ENCODE measurements around the gene KLHL17.
A peak's percentile ranks its signal among the peaks of the same experiment; 100 is the strongest.

The KLHL17 gene

GRCh38 chr1:959731-960362 lies 537 bp upstream of the KLHL17 start:
- peak overlapping the region; percentile 70; the same call in 1 of the 2 replicates for H3K4me3 ChIP-seq (ENCODE audit: low read length)
- TF ChIP-seq ZNF274 (IDR thresholded peaks at IDR 0.05; ENCODE audit: low read depth, low read length): no peak

GRCh38 chr1:961132-961669 lies 817 bp downstream of the KLHL17 start:
- TF ChIP-seq ZNF274 (IDR thresholded peaks at IDR 0.05; ENCODE audit: low read depth, low read length): no peak
- H3K4me3 ChIP-seq (ENCODE audit: low read length): peak overlapping the region; percentile 70

- no peak for TF ChIP-seq ZNF274 (IDR thresholded peaks at IDR 0.05; ENCODE audit: low read depth, low read length)
- no peak overlapping the region for H3K4me3 ChIP-seq (ENCODE audit: low read length)
These were observed 2.3 kb downstream of the KLHL17 start for GRCh38 chr1:962381-963300.

- TF ChIP-seq ZNF274 (IDR thresholded peaks at IDR 0.05; ENCODE audit: low read depth, low read length): no peak
- no peak overlapping the region for H3K4me3 ChIP-seq (ENCODE audit: low read length)
These were observed 2.9 kb downstream of the KLHL17 start for GRCh38 chr1:963301-963651.

GRCh38 chr1:963746-964525 lies 3.6 kb downstream of the KLHL17 start:
- no peak for TF ChIP-seq ZNF274 (IDR thresholded peaks at IDR 0.05; ENCODE audit: low read depth, low read length)
- H3K4me3 ChIP-seq (ENCODE audit: low read length): no peak overlapping the region

- TF ChIP-seq ZNF274 (IDR thresholded peaks at IDR 0.05; ENCODE audit: low read depth, low read length): no peak
- H3K4me3 ChIP-seq (ENCODE audit: low read length): no peak overlapping the region
These were observed 4.5 kb downstream of the KLHL17 start for GRCh38 chr1:964691-965525.

- H3K4me3 ChIP-seq (ENCODE audit: low read length): no peak overlapping the region
- no peak for TF ChIP-seq ZNF274 (IDR thresholded peaks at IDR 0.05; ENCODE audit: low read depth, low read length)
These were observed 5.2 kb downstream of the KLHL17 start for GRCh38 chr1:965526-966134.

GRCh38 chr1:966135-966703 lies 5.8 kb downstream of the KLHL17 start, which contains the start of gene PLEKHN1:
PLEKHN1 (plus strand) TSS chr1:966482; CDS start chr1:966532, 50 bp downstream.
- TF ChIP-seq ZNF274 (IDR thresholded peaks at IDR 0.05; ENCODE audit: low read depth, low read length): no peak
- H3K4me3 ChIP-seq (ENCODE audit: low read length): peak within 1 kb of the TSS; percentile 46; the same call in 1 of the 2 replicates

- TF ChIP-seq ZNF274 (IDR thresholded peaks at IDR 0.05; ENCODE audit: low read depth, low read length): no peak
These were observed 6.4 kb downstream of the KLHL17 start for GRCh38 chr1:966704-967300.

GRCh38 chr1:967466-968343 lies 7.3 kb downstream of the KLHL17 start:
- H3K4me3 ChIP-seq (ENCODE audit: low read length): no peak overlapping the region

More at GRCh38 chr1:966704-967300, 6.4 kb downstream of the KLHL17 start:
- peak overlapping the region; percentile 46; the same call in 1 of the 2 replicates for H3K4me3 ChIP-seq (ENCODE audit: low read length)

GRCh38 chr1:969260-969855 lies 9.0 kb downstream of the KLHL17 start:
- no peak for TF ChIP-seq ZNF274 (IDR thresholded peaks at IDR 0.05; ENCODE audit: low read depth, low read length)

More at GRCh38 chr1:967466-968343, 7.3 kb downstream of the KLHL17 start:
- no peak for TF ChIP-seq ZNF274 (IDR thresholded peaks at IDR 0.05; ENCODE audit: low read depth, low read length)

More at GRCh38 chr1:969260-969855, 9.0 kb downstream of the KLHL17 start:
- no peak overlapping the region for H3K4me3 ChIP-seq (ENCODE audit: low read length)

Data from GM08714 (cell line).